Measurements from ENCODE around the gene HSPA9.
A peak's percentile ranks its signal among the peaks of the same experiment; 100 is the strongest.

Gene HSPA9

DNA sequence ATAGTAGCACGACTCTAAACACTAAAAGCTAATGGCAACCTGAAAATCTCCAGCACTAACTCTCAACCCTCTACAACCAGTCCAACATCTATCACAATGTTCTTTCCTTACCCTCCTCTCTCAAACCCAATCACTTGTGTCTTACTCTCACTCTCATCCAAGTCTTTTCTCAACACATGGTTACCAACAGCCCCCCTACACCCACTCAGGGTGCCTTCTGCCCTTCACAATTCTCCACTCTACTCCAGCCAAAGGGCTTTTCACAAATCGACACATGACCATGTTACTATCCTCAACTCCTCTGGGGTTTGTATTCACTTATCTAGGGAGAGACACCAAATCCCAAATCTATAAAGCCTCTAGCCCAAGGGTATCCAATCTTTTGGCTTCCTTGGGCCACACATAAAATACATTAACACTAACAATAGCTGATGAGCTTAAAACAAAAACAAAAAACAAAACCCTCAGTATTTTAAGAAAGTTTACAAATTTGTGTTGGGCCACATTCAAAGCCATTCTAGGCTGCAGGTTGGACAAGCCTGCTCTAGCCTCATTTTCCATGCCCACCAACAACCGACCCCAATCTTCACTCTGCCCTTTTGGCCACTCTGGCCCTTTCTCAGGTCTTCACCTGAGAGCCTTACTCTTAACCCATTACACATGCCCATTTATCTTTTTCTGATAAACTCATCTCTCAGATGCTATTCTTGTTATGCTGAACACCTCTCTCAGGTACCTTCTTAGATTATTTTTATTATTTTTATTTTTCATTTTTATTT is 11.7 kb downstream of the HSPA9 start:
- DNase-seq (ENCODE audit: low read depth in 2 of 2), result no peak

- DNase-seq (ENCODE audit: low read depth in 2 of 2), result no peak
Measured at GRCh38 chr5:138560971-138561370, 14.2 kb downstream of the HSPA9 start.

DNA sequence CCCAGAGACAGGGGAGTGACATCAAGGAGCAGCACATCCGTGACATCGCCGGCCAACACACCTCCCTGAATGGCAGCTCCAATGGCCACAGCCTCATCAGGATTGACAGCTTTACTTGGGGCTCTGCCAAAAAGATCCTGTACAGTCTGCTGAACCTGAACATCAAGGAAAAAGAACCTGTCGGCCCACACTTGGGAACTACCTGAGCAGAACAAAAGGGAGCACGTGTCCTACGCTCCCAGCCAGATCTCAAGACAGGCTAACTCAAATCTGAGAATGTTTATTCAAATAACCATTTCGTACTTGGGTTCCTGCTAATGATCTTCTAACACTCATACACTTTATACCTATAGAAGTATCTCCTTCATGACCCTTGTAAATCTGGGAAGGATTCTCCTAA is 15.3 kb downstream of the HSPA9 start:
- no peak for DNase-seq (ENCODE audit: low read depth in 2 of 2)

- DNase-seq (ENCODE audit: low read depth in 2 of 2), result no peak
Measured at GRCh38 chr5:138557677-138558076, 17.5 kb downstream of the HSPA9 start.

DNA sequence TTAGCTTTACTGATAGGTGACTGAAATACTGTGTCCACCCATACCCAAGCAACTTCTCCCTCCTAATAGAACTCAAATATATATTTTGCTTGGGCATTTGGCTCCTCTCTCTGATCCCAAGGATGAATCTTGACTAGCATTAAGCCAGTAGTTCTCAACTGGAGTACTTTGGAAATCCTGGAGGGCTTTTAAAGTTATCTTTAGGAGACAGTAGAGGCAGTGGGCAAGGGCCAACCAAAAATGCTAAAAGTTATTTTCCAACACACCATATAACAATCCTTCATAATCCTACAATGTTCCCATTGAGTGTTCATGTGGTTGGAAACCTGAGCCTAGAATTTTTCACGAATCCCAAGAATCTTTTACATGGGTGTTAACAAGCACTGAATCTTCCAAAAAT is 21.1 kb downstream of the HSPA9 start:
- DNase-seq (ENCODE audit: low read depth in 2 of 2), result no peak

DNA sequence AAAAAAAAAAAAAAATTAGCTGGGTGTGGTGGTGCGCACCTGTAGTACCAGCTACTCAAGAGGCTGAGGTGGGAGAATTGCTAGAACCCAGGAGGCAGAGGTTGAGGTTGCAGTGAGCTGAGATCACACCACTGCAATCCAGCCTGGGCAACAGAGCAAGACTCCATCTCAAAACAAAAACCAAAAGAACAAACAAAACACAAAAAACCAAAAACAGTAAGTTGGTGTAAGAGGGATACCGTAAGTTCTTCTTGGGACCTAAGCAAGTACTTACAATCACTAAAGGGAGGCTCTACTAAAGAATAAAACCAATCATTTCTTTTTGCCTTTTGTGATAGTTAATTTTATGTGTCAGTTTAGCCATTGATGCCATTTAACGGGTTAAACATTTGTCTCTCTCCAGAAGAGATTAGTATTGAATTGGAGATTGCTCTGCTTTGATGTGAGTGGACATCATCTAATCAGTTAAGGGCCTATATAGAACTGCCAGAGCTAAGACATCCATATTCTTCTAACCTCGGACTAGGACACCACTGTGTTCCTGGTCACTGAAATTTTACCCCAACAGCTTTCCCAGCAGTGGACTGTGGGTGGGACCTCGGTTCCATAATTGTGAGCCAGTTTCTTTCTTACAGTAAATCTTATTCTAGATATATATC is 21.6 kb downstream of the HSPA9 start:
- DNase-seq (ENCODE audit: low read depth in 2 of 2), result no peak

GRCh38 chr5:138552657-138553056 is 22.5 kb downstream of the HSPA9 start:
- no peak for DNase-seq (ENCODE audit: low read depth in 2 of 2)

- no peak for DNase-seq (ENCODE audit: low read depth in 2 of 2)
Measured at GRCh38 chr5:138549414-138549813, 25.8 kb downstream of the HSPA9 start.

GRCh38 chr5:138545919-138546562 is 29.2 kb downstream of the HSPA9 start:
- no peak for DNase-seq (ENCODE audit: low read depth in 2 of 2)

DNA sequence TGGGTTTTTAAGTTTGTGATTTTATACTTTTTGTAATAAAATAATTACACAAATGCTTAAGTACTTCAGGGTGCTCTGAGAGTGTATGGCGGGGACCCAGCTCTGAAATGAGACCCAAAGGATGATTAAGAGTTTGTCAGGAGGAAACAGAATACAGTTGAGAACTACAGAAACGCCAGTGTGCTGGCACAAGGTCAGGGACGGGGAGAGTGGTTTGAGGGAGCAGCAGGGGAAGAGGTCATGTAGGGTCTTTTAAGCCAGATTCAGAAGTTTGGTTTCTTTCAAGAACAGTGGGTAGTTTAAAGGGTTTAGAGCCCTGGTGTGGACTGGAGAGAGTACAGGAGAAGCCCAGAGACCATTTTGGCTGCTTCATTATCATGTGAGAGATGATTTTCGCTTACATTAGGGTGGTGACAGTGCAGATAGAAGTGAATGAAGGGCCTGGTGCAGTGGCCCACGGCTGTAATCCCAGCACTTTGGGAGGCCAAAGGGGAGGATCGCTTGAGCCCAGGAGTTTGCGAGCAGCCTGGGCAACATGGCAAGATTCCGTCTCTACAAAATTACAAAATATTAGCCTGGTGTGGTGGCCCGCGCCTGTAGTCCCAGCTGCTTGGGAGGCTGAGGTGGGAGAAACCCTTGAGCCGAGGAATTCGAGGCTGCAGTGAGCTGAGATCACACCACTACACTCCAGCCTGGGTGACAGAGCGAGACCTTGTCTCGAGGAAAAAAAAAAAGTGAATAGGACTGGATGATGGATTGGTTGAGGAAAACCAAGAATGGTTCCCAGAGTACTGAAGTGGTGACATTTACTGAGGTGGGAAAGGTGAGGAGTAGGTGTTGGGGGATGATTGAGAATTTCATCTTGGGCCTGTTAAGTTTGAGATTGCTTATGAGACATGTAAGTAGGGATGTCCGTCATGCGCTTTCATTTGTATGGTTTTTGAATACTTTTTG is 30.7 kb downstream of the HSPA9 start:
- DNase-seq (ENCODE audit: low read depth in 2 of 2), result no peak

GRCh38 chr5:138543730-138544104 is 31.5 kb downstream of the HSPA9 start:
- DNase-seq (ENCODE audit: low read depth in 2 of 2), result no peak

DNA sequence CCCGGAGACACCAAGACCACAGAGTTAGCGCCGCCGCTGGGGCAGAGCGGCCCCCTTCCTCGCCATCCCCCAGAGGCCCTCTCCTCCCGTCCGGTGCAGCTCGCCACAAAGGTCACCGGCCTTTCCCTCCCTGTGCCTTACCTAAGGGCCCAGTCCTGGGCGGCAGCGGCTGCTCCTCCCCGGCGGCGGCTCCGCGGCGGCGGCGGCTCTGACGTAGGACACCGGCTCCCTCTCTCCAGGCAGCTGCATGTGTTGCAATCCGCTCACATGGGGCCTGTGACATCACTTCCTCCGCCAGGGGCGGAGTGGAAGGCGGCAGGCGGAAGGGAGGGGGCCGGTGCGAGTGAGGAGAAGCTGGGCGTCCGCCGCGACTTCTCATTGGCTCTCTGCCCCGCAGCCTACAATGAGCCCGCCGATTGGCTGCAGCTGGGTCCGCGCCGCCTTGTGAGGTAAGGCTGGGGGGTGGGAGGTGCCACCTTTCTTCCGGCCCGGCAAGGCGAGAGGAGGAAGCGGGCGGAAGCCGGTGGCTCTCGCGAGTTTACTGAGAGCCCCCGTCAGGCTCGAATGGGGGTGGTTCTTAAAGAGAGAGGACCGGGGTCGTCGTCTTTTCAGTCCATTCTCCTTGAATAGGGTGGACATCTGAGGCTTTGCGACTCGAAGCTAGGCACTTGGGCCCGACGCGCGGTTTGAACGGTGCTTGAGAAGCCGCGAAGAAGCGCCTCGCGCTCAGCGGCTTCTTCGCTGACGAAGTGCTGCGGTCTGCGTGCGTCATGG is 32.1 kb downstream of the HSPA9 start, which contains the start of gene ETF1:
Gene ETF1 (minus strand): TSS at position 281 of the 774 bp plus-strand sequence. CDS start 318 bp downstream, outside the sequence.
- DNase-seq (ENCODE audit: low read depth in 2 of 2), result peak; percentile 100

- no peak for DNase-seq (ENCODE audit: low read depth in 2 of 2)
Measured at GRCh38 chr5:138542180-138542955, 32.8 kb downstream of the HSPA9 start.

DNA sequence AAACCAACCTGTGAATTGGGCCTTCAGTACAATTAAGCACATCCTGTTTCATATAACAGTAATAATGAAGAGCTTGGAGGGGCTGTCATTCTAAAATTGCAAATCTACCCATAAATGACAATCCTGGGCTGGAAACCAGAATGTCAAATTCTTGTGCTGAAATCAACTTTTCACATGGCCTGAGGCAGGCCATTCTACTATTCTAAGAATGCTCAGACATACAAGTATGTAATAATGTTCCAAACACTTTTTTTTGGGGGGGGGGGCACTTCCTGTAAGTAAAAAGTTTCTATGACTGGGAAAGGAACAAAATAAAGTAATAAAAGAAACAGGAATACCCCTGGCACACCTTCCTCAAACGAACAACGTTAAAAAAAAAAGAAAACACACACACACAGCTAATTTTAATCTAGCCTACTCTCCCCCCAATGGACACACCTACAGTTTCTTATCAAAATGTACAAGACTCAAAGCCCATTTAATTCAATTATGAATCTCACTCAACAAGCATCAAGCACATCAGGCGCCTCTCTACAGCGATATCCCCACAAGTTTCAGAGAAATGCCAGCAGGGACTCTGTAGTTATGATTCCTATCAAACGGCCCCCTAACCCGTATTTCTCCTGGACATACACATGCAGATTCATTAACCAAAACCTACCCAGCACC is 33.6 kb downstream of the HSPA9 start:
- DNase-seq (ENCODE audit: low read depth in 2 of 2), result no peak

GRCh38 chr5:138539791-138540190 is 35.4 kb downstream of the HSPA9 start:
- DNase-seq (ENCODE audit: low read depth in 2 of 2), result no peak

DNA sequence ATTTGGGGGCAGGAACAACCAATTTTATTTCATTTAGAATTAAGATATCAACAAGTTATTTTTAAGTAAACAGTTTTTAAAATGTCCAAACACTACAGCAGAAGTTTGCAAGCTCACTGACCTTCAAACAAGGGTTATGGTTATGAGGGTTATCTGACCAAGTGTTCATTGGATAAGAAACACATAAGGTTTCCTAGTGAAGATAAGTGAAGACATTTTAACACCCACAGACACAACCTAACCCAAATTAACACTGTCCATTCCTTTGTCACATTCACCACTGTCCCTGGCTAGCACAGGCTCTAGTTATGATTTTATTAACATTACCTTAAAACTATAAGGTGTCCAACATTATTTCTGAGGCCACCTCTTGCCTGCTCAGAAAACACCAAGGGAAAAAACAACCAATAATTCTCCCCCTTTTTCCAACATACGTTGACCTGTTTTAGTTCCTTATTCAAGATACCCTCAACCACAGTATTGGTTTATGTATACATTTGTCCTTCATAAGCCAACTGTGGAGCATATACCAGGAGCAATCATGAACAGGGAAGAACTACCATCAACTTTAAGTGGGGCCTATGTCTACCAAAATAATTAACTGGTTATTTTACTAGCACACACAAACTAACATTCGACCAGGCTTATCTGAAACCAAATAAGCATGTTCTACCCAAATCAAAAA is 36.1 kb downstream of the HSPA9 start:
- DNase-seq (ENCODE audit: low read depth in 2 of 2), result no peak

DNA sequence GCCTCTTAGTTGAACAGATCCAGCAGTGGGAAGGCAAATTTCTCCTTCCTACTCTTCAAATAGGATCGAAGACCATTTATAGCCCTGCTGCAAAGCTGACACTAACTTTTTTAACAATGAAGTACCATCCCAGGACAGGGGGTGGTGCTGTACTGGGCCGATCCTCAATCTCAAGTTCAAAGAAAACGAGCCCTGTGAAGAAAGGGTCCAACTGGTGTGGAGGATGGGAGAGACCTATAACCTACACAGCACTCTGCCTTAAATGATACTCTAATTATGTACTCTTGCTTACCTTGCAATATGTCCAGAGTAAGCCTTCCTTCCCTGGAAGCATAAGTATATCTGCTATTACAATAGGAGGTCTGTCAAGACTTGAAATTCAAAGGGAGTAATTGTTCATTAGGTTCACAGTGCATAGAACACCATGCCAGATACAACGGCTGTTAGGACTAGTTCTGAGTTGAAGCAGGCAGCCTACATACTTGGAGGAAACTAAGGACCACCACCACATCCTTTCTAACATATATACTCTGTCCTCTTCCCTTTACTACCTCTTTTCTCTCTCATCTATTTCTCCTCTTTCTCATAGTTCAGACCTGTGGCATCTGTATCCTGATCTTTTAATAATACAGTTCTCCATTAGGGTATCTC is 38.4 kb downstream of the HSPA9 start:
- no peak for DNase-seq (ENCODE audit: low read depth in 2 of 2)

GRCh38 chr5:138536215-138536614 is 39.0 kb downstream of the HSPA9 start:
- no peak for DNase-seq (ENCODE audit: low read depth in 2 of 2)
